ENCODE measurements around the gene YWHAH.

Gene YWHAH

GRCh38 chr22:31922534-31922933, 21.8 kb upstream of the YWHAH start:
- in situ Hi-C loops (cut with MboI; ENCODE audit: low sequenced_read_pairs) = no loop called here

DNA sequence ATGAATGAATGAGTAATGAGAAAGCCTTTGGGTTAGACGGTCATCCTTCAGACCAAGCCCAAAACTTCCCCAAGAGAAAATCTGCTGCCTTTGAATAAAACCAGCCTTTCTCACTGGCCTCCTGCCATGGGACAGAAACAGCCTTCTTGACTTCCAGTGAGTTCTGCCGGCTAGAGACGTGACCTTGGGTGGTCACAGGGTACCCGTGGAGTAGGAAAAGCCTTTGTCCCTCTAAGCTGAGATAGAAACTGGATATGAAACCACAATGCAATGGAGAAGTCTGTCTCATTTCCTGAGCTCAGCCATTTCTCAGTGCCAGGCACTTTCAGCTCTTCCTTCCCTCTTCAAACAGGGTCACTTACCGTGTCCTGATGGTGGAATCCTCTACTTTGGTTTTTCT, 21.2 kb upstream of the YWHAH start:
- in situ Hi-C loops (cut with MboI; ENCODE audit: low sequenced_read_pairs) = no loop called here

- in situ Hi-C loops (cut with MboI; ENCODE audit: low sequenced_read_pairs) = no loop called here
Observed at GRCh38 chr22:31923747-31924146, 20.6 kb upstream of the YWHAH start.

DNA sequence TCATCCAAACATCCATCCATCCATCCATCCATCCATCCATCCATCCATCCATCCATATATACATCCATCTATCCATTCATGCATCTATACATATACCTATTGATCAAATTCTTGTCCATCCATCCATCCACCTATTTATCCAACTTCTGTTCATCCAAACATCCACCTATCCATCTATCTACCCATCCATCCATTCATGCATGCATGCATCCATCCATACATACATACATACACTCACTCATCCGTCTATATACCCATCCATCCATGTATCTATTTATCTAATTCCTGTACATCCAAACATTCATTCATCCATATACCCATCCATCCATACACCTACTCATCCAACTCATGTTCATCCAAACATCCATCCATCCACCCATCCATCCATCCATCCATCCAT, 19.3 kb upstream of the YWHAH start:
- in situ Hi-C loops (cut with MboI; ENCODE audit: low sequenced_read_pairs) = no loop called here

DNA sequence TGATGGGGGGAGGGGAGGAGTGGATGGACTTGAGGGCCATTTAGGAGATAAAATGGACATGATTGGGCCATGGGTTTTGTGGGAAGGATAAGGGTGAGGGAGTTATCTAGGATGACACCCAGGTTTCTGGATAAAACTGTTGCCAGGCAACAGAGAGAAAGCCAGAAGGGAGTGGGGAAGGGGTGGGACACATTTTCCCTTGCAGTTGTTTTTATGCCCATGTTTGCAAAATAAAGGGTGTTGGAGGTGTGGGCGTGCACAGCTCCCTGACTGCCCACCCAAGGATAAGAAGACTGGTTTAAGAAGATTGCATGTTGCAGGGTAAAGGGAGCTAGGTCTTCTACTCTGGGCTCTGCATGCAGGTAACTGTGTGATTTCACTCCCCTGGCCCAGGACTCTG, 18.3 kb upstream of the YWHAH start:
- in situ Hi-C loops (cut with MboI; ENCODE audit: low sequenced_read_pairs) = no loop called here

GRCh38 chr22:31926969-31927368, 17.4 kb upstream of the YWHAH start:
- in situ Hi-C loops (cut with MboI; ENCODE audit: low sequenced_read_pairs) = no loop called here

DNA sequence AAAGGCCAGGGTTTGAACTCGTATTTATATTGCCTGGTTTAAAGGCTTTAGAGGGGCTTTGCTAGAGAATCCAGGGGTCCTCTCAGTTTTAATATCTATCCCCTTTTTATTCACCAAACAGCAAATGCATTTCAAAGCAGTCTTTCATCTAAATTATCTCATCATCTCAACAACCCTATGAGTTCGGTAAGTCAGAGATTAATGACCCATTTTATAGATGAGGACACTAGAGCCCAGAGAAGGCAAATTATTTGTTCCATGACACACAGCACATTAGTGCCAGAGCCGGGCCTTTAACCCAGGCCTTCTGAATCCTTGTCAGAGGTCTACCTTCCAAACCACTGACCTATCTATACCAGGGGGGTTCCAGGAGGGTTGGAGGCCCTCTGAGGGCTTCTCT, 16.8 kb upstream of the YWHAH start:
- in situ Hi-C loops (cut with MboI; ENCODE audit: low sequenced_read_pairs) = no loop called here

DNA sequence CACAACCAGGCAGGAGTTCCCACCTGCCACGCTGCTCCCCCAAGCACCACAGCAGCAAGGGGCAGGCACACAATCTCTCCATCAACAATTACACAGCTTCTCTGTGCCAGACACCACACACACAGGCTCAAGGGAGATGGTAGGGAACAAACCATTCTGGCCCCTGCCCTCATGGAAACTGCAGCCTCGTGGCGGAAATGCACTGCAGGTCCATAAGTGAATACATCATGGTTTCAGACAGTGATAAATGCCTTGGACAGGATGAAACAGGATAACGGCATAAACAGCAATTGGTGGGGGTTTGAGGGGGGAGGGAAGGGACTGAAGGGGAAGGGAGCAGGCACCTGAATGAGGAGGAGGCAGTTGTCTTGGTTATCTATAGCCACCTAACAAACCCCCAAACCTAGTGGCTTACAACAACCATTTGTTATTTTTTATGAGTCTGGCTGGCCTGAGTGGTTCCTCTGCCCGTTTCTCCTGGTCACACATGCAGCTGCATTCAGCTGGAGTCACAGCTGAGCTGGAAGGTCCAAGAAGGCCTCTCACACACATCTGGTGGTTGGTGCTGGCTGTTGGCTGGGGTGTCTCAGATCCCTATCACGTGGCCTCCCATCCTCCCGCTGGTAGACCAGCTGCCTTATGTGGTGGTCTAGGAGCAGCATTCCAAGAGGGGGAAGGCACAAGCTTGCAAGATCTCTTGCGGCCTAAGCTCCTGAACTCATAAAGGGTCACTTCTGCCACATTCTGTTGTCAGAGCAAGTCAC, 15.0 kb upstream of the YWHAH start:
- in situ Hi-C loops (cut with MboI; ENCODE audit: low sequenced_read_pairs) = no loop called here

DNA sequence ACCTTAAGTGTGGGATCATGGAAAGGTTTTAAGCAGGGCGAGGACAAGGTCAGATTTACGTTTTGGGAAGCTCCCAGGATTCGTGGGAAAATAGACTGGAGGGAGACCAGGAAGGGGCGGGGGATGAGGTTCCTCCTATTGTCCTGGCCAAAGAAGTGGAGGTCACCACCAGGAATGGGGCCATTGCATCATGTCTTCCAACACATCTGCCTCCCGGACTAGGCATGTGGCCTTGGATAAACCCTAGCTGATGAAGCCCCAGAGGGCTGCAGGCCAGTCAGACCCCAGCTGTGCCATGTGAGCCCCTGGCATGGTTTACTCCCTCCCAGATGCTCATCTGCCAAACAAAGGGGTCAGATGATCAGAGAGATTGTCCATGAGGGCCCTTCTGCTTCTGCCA, 11.5 kb upstream of the YWHAH start:
- in situ Hi-C loops (cut with MboI; ENCODE audit: low sequenced_read_pairs) = no loop called here

DNA sequence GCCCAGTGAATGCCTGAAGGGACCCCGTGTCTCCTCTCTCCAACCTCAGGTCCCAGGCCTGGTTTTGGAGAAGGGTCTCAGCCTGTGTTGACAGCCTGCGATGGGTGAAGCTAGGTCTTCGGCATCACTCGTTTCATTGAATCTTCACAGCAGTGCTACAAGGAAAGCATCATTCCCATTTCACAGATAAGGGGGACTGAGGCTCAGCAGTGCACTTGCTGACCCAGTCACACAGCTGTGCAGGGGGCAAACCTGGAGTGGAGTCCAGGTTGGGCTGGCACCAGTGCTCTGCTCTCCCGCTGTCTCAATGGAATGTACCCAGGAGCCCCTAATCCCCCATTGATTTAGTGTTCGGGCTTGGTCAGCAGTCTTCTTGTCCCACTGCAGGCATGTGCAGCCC, 10.9 kb upstream of the YWHAH start:
- in situ Hi-C loops (cut with MboI; ENCODE audit: low sequenced_read_pairs) = no loop called here

DNA sequence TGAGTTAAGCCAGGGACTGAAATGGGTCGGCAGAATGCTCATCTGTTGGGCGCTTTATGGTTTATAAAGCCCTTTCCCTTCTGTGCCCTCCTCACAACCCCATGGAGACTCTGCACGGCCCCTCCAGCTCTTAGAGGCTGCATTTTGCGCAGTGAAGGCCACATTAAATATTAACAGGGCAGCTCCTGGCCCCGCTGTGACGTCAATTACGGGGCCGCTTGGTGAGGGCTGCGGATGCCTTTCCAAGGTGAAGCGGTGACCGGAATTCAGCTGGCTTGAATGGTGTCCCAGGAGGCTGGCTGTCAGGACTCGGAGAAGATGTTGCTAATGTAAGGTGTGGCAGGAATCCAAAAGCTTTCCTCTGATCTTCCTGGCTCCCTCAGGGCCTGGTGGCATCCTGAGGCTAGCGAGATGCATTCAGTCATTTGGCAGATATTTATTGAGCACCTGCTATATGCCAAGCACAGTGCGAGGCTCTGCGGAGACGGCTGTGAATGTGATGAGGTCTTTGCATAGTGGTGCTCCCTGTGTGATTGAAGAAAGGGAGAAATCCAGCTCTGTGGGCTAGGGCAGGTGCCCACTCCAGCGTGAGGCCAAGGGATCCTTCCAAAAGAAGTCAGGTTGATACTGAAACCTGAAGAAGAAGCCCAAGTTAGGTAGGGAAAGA, 10.4 kb upstream of the YWHAH start:
- in situ Hi-C loops (cut with MboI; ENCODE audit: low sequenced_read_pairs) = no loop called here

GRCh38 chr22:31935961-31936635, 8.2 kb upstream of the YWHAH start:
- in situ Hi-C loops (cut with MboI; ENCODE audit: low sequenced_read_pairs) = no loop called here

- in situ Hi-C loops (cut with MboI; ENCODE audit: low sequenced_read_pairs) = no loop called here
Observed at GRCh38 chr22:31937341-31937740, 7.0 kb upstream of the YWHAH start.

- in situ Hi-C loops (cut with MboI; ENCODE audit: low sequenced_read_pairs) = no loop called here
Observed at GRCh38 chr22:31938296-31938695, 6.0 kb upstream of the YWHAH start.

DNA sequence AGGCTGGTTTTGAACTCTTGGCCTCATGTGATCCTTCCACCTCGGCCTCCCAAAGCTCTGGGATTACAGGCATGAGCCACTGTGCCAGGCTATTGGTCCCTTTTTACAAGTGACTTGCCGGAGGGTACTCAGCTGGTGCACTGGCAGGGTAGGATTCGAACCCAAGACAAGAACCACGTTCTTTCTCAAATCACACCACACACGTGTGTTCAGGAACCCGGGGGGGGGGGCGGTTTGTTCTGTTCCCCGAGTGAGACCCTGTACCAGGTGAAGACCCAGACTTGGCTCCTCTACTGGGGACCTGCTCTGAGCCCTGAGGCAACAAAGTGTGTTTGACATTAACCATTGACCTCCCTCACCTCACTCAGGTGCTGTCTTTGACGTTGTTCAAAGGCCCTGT, 3.8 kb upstream of the YWHAH start:
- in situ Hi-C loops (cut with MboI; ENCODE audit: low sequenced_read_pairs) = no loop called here

- in situ Hi-C loops (cut with MboI; ENCODE audit: low sequenced_read_pairs) = no loop called here
Observed at GRCh38 chr22:31942091-31942490, 2.2 kb upstream of the YWHAH start.

DNA sequence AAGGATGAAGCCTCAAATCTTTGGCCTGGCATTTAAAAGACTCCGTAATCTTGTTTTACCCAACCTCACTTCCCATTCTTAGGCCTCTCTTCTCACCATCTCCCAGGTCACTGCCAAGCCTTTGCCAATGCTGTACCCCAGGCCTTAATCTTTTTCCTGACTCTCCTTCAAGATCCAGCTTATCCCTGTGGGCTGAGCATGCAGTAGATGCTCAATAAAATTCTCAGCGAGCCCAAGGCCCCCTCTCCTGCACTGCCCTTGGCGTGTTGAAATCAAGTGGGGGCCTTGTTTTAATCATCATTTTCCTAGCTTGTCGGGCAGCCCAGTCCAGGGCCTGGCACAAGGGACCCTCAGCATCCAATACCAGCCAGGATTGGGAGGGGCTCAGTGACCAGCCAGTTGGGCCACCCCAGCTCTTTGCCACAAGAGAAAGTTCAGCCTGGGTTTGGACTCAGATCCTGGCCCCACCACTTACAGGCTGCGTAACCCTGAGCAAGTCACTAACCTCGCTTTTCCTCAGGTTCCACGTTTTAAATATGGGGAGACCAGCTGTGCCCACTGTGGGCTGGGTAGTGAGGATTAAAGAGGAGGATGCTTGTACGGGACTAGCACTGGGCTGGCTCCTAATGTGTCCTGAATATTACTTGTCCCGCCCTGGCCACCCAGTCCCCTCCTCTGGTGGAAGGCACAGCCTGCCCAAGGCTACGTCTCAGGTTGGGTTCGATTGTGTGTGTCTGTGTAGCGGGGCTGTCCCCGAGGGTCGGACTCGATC, 943 bp upstream of the YWHAH start:
- in situ Hi-C loops (cut with MboI; ENCODE audit: low sequenced_read_pairs) = no loop called here

GRCh38 chr22:31944700-31945442, 536 bp downstream of the YWHAH start:
- in situ Hi-C loops (cut with MboI; ENCODE audit: low sequenced_read_pairs) = no loop called here

GRCh38 chr22:31945443-31945855, 1.1 kb downstream of the YWHAH start:
- in situ Hi-C loops (cut with MboI; ENCODE audit: low sequenced_read_pairs) = no loop called here

DNA sequence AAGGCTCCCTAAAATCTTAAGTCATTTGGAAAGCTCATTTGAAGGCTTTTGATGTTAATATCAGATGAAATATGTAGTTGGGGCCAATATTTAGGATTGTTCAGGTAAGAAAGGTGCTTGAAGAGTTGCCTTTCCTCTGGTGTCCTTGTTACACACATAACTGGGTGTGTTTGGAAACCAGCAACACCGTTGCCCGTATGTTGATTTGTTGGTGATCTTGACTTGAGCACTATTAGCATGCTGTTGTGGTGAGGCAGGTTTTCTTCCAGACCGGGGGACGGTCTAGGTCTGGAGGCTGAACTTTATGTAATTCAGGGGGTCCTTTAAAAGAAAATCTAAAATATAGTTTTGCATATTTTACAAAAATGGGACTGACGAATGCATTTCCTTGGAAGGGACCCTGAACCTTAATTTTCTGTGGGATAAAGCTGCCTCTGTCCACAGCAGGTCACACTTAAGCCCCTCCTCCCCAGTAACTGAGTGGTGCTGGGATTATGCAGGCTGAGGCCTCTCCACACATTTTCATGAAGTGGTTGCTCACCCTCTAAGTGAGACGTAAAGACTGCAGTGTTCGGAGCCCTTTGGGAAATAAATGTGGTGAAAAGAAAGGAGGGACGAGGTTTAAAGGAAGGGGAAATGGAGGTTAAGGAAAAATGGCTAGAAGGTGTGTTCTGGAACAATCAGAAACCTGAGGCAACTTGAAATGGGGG, 1.8 kb downstream of the YWHAH start:
- in situ Hi-C loops (cut with MboI; ENCODE audit: low sequenced_read_pairs) = no loop called here
